Right forelimb (tissue), 1 donor: ENCODE results near the gene ADAM33.
A peak's percentile ranks its signal among the peaks of the same experiment; 100 is the strongest.

ENCODE experiments used
- DNase-seq: peaks from one replicate; pipeline ENCODE4 v3.0.0-alpha.2; 2018

The ADAM33 gene, protein sequence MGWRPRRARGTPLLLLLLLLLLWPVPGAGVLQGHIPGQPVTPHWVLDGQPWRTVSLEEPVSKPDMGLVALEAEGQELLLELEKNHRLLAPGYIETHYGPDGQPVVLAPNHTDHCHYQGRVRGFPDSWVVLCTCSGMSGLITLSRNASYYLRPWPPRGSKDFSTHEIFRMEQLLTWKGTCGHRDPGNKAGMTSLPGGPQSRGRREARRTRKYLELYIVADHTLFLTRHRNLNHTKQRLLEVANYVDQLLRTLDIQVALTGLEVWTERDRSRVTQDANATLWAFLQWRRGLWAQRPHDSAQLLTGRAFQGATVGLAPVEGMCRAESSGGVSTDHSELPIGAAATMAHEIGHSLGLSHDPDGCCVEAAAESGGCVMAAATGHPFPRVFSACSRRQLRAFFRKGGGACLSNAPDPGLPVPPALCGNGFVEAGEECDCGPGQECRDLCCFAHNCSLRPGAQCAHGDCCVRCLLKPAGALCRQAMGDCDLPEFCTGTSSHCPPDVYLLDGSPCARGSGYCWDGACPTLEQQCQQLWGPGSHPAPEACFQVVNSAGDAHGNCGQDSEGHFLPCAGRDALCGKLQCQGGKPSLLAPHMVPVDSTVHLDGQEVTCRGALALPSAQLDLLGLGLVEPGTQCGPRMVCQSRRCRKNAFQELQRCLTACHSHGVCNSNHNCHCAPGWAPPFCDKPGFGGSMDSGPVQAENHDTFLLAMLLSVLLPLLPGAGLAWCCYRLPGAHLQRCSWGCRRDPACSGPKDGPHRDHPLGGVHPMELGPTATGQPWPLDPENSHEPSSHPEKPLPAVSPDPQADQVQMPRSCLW

DNA sequence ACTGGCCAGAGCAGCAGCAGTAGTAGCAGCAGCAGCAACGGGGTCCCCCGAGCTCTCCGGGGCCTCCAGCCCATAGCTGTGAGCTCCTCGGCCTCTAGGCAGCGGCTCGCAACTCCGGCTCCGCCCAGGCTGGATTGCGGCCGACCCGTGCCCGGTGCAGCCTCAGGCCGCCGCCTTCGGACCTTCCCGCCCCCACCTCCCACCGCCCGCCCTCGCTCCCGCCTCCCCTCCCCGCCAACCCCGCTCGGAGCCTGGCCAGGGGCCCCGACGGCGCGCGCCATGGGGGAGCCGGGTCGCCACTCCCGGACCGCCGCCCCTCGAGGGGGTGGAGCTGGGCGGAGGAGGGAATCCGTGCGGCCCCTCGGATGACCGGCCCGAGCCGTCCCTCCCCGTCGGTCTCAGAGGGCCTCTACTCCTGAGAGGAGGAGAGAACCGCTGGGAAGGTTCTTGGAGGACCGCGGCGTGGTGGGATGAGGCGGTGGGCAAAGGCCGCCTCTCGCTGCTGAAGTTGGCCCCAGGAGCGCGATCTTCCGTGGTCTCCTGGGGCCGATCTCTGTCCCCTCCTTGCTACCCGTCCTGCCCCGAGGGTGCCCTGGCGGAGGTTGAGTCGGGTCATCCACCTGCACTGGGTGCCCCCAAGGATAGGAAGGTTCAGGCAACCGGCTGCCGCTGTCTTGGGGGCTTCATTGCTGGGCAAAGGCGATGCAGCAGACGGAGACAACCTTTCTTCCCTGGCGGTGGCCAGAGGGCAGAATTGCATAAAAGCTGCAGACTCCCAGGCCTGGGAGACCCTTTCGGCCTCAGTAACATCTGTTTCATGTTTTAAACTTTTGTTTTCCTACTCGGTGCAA lies at the start of gene ADAM33:
Gene ADAM33 (minus strand): TSS at position 80 of the 851 bp plus-strand sequence. CDS start 6 bp downstream, at position 74.
- peak; percentile 73 for DNase-seq

DNA sequence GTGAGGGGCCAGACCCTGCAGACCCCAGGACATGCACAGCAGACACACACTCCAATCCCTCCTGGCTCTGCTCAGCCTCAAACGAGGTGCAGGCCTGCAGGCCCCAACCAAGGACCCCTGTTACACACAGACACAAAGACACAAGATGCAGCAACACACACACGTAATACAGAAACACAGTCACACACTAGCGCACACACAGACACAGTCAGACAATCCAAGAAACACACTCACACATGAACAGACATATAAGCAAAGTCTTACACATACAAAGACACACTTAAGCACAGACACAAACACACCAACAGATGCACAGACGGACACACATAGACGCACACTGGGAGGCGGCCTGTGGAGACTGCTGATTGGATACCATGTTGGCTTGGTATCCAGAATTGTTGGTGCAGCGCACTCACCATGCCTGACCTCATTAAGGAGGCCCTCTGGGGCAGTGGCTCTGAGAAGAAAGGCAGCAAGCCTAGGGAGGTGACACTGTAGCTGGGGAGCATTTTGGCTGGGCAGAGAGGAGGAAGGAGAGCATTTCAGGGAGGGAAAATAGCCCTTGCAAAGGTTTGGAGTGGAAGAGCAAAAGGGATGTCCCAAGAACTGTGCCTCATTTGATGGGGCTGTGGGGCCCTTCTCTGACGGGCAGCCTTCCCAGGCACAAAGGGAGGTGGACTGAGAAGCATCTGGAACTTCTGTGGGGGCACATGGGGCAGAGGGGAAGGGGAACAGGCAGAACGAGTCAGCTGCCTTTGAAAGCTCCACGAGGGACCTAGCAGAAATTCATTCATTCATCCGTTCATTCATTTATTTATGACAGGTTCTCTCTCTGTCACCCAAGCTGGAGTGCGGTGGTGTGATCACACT lies 49.2 kb upstream of the ADAM33 start:
- DNase-seq: peak; percentile 38

DNA sequence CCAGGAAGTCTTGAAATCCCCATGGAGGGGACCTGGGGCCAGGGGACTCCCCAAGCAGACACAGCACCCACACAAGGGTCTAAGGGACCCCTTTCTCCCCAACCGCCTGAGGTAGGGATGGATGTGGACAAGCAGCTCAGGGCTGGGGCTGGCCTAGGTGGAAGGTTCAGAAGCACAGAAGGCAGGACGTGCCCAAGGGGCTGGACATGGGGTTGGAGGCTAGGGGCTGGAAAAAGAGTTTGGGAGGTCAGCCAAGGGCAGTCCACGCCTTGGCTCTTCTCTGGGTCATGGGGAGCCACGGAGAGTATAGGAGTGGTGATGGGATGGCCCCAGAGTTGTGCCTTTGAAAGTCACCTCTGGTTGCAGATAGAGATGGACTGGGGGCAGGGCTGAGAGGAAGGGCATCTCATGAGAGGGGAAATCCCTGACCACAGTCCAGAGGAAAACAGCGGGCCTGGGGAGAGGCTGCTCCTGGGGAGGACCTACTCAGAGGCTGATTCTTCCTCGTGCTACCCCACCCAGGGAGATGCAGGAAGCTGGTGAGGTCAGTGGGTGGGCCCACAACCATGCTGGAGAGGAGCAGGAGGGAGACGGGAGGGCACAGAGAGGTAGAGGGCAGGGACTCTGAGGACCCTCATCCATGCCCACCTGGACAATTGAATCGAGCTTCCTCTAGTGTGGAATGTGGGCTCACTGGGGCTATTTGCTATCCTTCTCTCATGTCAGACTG lies 48.2 kb upstream of the ADAM33 start:
- no peak for DNase-seq

DNA sequence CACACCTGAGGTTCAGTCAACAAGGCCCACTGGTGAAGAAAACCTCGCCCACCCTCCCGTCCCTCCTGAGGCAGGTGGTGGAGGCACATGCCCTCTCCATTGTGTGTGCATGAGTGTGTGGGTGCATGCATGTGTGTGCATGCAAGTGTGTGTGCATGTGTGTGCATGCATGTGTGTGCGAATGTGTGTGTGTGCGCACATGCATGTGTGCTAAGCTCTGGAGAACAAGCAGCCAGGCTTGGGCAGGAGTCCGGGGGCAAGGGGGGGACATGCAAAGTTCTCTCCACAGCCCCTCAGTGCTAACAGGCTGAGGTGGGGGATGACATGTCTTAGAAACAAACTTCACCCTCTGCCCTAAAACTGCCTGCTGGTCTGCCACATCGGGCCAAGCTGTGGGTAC lies 47.6 kb upstream of the ADAM33 start:
- peak; percentile 34 for DNase-seq

DNA sequence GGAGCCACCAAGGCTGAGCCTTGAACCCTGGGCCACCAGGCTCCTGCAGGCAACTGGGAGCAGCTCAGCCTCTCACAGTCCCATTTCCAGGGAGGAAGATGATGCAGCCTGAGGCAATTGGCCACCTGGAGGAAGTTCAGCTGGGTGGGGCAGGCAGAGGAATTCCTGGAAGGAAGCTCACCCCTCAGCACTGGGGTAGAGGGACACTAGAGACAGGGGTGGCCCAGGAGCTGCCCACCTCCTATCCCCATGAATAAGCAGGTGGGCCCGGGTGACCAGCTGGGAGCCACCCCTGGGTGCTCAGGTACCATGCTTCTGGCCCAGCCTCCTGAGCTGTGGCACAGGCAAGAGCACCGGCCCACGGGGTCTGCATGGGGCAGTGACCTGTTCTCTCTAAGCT lies 47.1 kb upstream of the ADAM33 start:
- DNase-seq: peak; percentile 41

DNA sequence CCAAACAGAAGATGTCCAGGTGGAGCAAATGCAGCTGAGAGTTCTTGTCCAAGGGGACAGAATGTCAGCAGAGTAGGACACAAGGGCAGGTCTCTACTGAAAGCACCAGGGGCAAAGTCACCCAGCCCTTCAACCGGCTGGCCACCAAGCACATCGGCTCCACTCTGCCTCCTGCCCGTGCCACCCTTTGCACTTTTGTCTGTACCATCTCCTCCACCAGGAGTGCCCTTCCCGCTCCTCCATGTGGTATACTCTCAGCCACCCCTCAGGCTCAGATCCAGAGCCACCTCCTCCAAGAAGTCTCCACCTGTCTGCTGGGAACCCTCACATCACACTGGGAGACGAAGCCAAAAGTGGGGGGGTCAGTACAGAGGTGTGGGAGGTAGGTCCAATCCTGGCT lies 46.5 kb upstream of the ADAM33 start:
- DNase-seq: peak; percentile 29

DNA sequence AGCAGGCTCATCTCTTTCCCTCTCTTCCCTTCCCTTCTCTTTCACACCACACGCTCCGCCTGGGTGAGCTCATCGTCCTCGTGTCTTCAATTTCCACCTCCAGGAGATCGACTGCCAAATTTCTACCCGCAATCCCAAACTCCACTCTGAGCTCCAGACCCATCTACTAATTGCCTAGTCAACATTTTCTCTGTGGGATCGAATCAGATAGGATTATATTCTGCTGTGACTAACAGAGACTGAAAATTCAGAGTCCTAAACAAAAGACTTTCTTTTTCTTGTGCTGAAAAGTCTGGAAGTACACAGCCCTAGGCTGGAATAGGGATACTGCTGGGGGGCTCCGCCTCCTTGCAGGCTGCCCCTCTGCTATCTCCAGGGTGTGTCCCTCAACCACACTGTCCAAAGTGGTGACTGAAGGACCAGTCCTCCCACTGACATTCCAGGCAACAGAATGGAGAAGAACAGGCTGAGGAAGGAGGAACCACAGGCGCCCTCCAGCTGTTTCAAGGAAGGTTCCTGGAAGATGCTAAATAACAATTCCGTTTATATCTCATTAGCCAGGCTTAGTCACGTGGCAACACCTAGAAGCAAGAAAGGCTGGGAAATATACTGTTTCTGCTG lies 45.7 kb upstream of the ADAM33 start:
- peak; percentile 44 for DNase-seq

DNA sequence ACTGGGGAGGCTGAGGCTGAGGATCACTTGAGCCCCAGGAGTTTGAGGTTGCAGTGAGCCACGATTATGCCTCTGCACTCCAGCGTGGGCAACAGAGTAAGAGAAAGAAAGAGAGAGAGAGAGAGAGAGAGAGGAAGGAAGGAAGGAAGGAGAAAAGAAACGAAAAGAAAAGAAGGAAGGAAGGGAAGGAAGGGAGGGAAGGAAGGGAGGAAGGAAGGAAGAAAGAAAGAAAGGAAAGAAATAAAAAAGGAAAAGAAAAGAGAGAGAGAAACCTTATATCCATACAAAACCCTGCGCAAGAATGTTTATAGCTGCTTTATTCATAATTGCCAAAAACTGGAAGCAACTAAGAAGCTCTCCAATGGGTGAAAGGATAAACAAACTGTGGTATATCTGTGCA lies 42.5 kb upstream of the ADAM33 start:
- no peak for DNase-seq

DNA sequence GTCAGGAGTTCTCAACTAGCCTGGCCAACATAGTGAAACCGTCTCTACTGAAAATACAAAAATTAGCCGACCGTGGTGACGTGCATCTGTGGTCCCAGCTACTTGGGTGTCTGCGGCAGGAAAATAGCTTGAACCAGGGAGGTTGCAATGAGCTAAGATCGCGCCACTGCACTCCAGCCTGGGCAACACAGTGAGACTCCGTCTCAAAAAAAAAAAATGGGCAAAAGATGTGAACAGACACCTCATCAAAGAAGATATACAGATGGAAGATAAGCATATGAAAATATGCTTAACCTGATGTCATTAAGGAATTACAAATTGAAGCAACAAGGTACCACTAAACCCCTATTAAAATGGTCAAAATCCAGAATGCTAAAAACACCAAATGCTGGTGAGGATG lies 41.5 kb upstream of the ADAM33 start:
- DNase-seq: no peak

DNA sequence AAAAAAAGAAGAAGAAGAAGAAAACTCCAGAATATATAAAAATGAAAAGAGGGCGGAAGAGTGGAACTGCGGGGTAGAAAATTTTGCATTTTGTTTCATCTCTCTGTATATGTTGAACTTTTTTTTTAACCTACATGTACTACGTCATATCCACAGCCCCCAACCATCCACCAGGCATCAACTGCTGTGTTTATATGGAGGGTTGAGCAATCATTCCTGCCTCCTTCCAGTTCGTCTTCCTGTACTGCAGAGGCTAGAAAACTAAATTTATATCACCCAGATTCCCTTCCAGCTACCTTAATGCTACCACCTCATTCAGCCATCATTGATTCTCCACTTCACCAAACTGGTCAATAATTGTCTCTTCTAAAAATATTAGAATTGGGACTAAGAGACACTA lies 40.1 kb upstream of the ADAM33 start:
- DNase-seq: no peak

DNA sequence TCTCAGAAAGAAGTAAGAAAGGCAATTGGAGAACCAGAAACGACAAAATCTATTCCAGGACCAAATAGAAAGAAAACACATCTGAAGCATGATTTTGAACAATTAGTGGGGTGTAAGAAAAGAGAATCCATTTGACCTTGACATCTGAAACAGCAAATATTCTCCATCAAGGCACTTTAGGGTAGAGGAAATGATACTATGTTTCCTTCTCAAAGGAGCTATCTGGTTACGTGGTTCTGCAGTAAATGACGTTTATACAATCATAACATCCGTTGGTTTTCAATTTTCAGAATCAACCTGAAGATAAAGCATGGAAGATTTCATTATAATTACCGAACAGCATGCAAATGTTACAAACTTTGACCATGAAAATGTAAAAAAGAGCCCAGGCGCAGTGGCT lies 38.8 kb upstream of the ADAM33 start:
- DNase-seq: no peak

DNA sequence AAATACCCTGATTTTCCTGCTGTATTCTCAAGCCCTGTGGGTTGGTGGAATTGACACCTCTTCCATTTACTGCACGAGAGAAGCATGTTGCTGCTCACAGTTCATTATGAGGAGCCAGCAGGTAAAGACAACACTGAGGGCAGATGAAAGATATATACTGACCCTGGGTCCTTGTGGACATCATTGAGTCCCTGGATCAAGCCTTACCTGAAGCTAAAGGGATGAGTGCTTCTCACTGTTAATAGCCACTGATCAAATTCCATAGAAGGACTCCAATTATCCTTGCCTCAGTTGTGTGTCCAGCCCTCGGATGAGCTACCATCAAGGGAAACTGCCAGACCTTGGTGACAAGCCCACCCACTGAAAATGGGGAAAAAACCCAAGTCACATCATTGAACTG lies 38.3 kb upstream of the ADAM33 start:
- DNase-seq: no peak

DNA sequence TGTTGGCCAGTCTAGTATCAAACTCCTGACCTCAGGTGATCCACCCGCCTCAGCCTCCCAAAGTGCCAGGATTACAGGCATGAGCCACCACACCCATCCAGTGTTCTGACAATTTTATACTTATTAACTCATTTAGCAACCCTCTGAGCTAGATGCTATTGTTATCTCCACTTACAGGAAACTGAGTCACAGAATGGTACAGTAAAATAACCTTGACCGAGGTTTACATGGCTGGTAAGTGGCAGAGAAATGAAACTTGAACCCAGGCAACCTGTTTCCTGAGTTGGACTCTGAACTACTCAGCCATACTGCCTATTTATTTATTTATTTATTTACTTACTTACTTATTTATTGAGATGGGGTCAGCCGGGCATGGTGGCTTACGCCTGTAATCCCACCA lies 37.2 kb upstream of the ADAM33 start:
- DNase-seq: no peak

DNA sequence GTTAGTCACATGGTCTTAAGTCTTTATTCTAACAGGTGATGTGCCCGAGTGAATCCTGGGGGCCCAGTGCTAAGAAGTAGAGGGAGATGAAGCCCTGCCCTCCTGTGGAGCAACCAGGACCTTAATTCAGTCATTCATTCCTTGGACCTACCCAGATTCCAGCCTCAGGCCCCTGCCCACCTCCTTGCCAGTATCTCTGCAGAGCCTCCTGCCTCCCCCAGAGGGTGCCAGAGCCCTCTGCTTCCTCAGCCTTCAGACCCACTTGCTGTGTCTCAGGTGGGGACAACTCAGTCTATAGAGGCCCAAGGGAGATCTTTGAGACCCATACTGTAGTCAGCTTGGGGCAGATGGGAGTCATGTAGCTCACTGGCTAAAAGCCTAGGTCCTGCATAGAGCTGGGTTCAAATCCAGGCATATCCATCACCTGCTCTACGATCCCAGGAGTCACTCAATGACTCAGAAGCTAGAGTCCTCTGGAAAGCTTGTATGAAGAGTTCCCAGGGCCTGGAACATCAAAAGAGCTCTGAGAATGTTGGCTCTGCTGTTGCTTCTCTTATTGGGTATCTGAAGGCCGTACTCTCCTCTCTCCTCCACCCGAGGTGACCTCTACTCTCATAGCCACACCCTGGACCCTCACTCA lies 34.5 kb upstream of the ADAM33 start:
- DNase-seq: peak; percentile 54

DNA sequence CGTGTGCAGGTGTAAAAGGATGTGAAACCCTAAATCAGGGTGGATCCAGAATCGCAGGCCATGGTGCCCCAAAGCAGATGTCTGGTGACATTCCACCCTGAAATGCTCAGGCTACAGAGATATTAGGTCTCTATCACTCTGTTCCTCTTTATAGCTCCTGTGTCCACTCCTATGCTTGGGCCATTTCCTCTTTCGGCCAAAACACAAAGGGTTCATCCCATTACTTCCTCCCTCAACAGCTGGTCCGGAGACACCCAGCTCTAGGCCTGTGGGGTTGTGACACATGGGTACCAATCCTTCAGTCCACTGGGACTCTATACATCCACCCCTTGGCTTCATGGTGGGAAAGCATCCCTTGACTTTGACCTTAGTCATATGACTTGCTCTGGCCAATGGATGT lies 32.3 kb upstream of the ADAM33 start:
- DNase-seq: no peak

DNA sequence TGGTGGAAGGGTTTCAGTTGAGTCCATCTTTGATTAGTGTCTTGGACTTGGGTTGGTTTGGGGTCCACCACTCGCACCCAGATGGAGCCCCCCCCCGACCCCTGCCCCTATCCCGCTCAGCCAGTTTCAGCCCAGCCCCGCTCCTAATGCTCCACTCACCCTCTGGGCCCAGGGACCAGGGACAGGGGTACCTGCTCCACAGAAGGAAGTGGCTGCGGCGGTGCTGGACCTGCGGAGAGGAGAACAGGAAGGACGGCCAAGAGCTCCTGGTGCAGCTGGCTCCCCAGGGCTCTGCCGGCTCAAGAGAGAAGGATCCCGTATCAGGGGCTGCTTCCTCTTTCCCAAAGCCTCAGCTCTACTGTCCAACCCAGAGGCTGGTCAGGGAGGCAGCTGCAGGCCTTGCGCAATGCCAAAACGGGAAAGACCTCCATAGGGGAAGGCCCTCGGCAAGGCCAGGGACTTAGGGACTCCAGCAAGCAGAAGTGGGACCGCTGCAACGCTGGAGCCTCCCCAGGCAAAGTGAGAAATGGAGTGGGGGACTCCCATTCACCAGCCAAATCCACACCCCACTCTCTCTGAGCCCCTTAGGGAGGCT lies 30.6 kb upstream of the ADAM33 start, which contains the start of gene SIGLEC1:
Gene SIGLEC1 (minus strand): TSS at position 322 of the 595 bp plus-strand sequence. CDS start 5,472 bp downstream, outside the sequence.
- peak; percentile 46 for DNase-seq

DNA sequence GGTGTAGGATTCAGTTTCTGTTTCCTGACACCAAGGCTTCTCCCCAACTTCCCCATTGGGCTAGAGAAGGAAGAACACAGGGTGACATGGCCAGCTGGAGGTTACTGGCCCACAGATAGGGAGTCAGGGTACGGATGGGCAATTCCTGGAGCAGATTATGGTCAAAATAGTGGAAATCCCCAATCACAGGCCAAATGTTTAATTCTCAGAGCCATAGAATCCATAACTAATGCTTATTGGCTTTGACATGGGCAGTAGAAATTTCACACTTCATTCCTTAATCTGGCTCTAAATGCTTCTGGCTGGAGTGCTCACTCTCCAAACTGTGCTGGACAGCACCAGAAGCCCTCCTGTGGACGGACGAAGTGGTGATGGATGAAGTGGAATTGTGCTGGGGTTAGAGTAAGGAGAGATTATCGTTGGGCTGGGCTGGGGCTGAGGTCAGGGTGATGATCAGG lies 29.7 kb upstream of the ADAM33 start:
- DNase-seq: peak; percentile 25

DNA sequence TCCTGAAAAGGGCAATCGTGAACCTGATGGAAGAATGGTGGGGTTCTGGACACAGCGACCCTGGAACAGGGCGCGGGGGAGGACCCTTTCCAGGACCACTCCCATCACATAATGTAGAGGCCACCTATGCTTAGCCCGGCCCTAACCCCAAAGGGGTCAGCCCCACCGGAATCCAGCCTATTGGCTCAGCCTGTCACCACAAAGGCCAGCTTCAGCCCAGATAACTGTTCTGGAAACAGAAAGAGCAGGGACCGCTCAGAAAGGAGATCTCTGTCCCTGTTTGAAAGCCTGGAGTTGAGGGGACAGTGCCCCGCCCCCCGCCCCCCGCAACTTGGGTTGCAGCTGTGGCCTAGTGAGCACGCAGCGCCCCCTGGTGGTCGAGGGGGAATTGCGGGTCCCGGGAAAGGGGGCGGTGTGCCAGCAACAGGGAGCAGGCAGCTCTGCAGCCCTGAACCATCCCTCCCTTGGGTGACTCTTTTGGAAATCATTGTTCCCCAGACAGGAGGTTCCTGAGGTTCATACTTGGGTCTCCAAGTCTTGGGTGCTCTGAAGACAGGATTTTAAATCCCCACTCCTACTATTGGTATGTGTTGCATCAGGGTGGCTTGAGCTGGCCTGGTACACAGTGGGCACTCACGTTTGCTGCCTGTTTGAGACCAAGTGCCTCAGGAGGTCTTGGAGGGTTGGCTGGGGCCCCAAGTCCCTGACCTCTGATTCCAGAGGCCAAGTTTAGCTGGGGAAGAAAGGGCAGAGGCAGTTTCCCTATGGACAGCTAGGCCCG lies 29.1 kb upstream of the ADAM33 start:
- peak; percentile 89 for DNase-seq

DNA sequence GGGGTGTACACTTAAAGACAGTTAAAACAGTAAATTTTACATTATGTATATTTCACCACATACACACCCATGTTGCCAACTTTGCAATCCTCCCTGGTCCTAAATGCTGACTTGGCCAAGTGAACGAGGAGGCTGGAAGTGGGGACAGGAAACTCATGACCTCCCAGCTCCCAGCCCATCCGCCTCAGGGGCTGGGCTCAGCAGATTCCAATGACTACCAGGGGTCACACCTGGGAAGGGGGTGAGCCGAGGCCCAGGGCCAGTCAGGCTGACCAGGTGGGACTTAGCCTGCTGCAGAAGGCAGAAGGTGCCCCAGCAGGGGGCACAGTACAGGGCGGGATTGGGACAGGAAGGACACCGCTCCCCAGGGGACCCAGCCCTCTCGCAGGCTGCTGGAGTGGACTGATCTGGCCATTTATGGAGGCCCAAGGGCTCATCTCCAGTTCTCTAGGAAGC lies 28.2 kb upstream of the ADAM33 start:
- DNase-seq: peak; percentile 34
